Adrenal gland (tissue), 19 donors: ENCODE measurements around the gene SMAD9. TPM values are rescaled to one million over a fixed set of nuclear protein-coding genes. Genes with fewer than 3 reads are reported as not detected.
A peak's percentile ranks its signal among the peaks of the same experiment; 100 is the strongest.

Source experiments
- DNase-seq, 7 donors: peaks; one replicate each; pipeline ENCODE4 v3.0.0-alpha.2; 2019 to 2020
- H3K27ac ChIP-seq, 5 donors: fragments of 200-600 bp; sonication (generic) in 4 of 5; 1 replicate in 3 of 5; 2 replicates in 2 of 5; pipeline versions ENCODE4 v1.5.1 to v1.8.0; 2016 to 2020; ENCODE audit warnings: mild to moderate bottlenecking in 1 of 5
- H3K27me3 ChIP-seq: fragments of 200-600 bp; 2 replicates; pipeline ENCODE4 v1.8.0; 2021
- H3K36me3 ChIP-seq, 2 donors: fragments of 200-600 bp; replicated peaks in 1 of 2; 1 replicate in 1 of 2; 2 replicates in 1 of 2; pipeline versions ENCODE4 v1.5.1 to v1.8.0; 2018 to 2022
- H3K4me1 ChIP-seq, 2 donors: fragments of 200-600 bp; replicated peaks in 1 of 2; 1 replicate in 1 of 2; 2 replicates in 1 of 2; pipeline versions ENCODE4 v1.5.1 to v1.8.0; 2018 to 2021
- H3K4me3 ChIP-seq, 4 donors: fragments of 200-600 bp; sonication (generic) in 3 of 4; one replicate each; pipeline ENCODE4 v1.5.1; 2016 to 2018
- H3K9me3 ChIP-seq, 3 donors: fragments of 200-600 bp; sonication (generic) in 1 of 3; replicated peaks in 1 of 3; 1 replicate in 2 of 3; 2 replicates in 1 of 3; pipeline versions ENCODE4 v1.5.1 to v1.8.0; 2016 to 2021
- CTCF ChIP-seq, 6 experiments: fragments of 450-650 bp in 4 of 6; fragments of 200-600 bp in 2 of 6; sonication (generic) in 1 of 6; IDR thresholded peaks; 1 replicate in 5 of 6; 2 replicates in 1 of 6; pipeline versions ENCODE4 v1.5.1 to v1.8.0; 2016 to 2021; ENCODE audit warnings: antibody characterized with exemption in 6 of 6, mild to moderate bottlenecking in 2 of 6, moderate library complexity in 1 of 6
- POLR2A ChIP-seq, 2 donors: fragments of 450-650 bp; IDR thresholded peaks; one replicate each; pipeline ENCODE4 v1.6.1; 2017; ENCODE audit warnings: antibody characterized with exemption in 2 of 2, mild to moderate bottlenecking in 2 of 2, moderate library complexity in 1 of 2
- WGBS, 4 donors: extraction: QIAGEN DNeasy Blood & Tissue Kit in 2 of 4; methylation state at CpG; one replicate each; pipeline versions ENCODE4 v1.1.5 to v1.1.7; 2013 to 2017; 5-methylcytosine and 5-hydroxymethylcytosine counted together
- intact Hi-C, 2 donors: fragments of 100-400 bp; cut with DNase I; formaldehyde crosslinking; loops; one replicate each; pipeline versions ENCODE4 v1.14.1 to v1.15.0; 2022 to 2023
- long read RNA-seq, 10 donors: library from polyadenylated mRNA in 3 of 10; unstranded in 2 of 10; stranded (forward) in 1 of 10; transcript quantifications; one replicate each; pipeline ENCODE4 v2.0.0 and lab custom pipeline, GENCODE V29; 2021 to 2026
- polyA plus RNA-seq, 3 donors: library from polyadenylated mRNA; stranded (reverse); fragments of 200-250 nt in 2 of 3; fragments of 350-450 nt in 1 of 3; fragmentation: Illumina TruSeq in 1 of 3; extraction: RNeasy Lipid Tissue Mini Kit (QIAGEN cat#74804) in 1 of 3; gene quantifications; one replicate each; pipeline ENCODE4 v1.2.3, GENCODE V29; 2013 to 2014
- total RNA-seq, 9 donors: library from RNA; depleted of rRNA in 4 of 9; stranded (reverse); fragments of >200 nt in 4 of 9; fragments of 120-200 nt in 1 of 9; fragmentation: NEBNext Ultra II Directional in 1 of 9; extraction: Animal tissue kit (Norgen Biotek cat#: 25700) in 1 of 9; gene quantifications; one replicate each; pipeline versions ENCODE4 v1.1.0 to v1.2.4, GENCODE V29; 2013 to 2023
- donor health status: healthy with polysubstance abuse.
- donor health status: Bipolar disorder and iron deficiency.
- donor health status: DM: yes; HTN: yes; CAD: no.
- donor health status: DM: no; HTN: no; CAD: no.
- donor health status: DM: no; HTN: no; CAD: no.
- donor health status: DM: yes; HTN: yes; CAD: no.

The SMAD9 gene
- total RNA-seq, result 1 to 10 TPM; 2.5 to 4.5 (median 3.2) TPM
- polyA plus RNA-seq, result 1 to 10 TPM in 2 of 3 donors, under 1 TPM in 1; 0.88 to 2.3 (median 1.2) TPM
- long read RNA-seq, donor 1, result 0 reads
- long read RNA-seq, donor 2, full-length matches to known transcripts, result 1 of 22 reads
- long read RNA-seq, donor 2, partial matches to known transcripts, result 9 of 22 reads
- long read RNA-seq, donor 2, other reads (novel, unspliced or antisense), result 12 of 22 reads
- long read RNA-seq, donor 3, result 0 reads
- long read RNA-seq, donor 4, result 0 reads
- long read RNA-seq, donor 5, partial matches to known transcripts, result 0 of 1 reads
- long read RNA-seq, donor 5, other reads (novel, unspliced or antisense), result 1 of 1 reads
- long read RNA-seq, donor 6, full-length matches to known transcripts, result 1 of 4 reads
- long read RNA-seq, donor 6, partial matches to known transcripts, result 0 of 4 reads
- long read RNA-seq, donor 6, other reads (novel, unspliced or antisense), result 3 of 4 reads
- long read RNA-seq, donor 7, full-length matches to known transcripts, result 1 of 1 reads
- long read RNA-seq, donor 7, partial matches to known transcripts, result 0 of 1 reads
- long read RNA-seq, donor 7, other reads (novel, unspliced or antisense), result 0 of 1 reads
- long read RNA-seq, donor 8, result 0 reads
- long read RNA-seq, donor 9, result 0 reads
- long read RNA-seq, donor 10, result 0 reads

- intact Hi-C loops, result no loop called here
- H3K36me3 ChIP-seq, result no peaks in the 10 kb centered on the region
- WGBS, 4 donors, result 0 to 1% (median 0%) methylated on average over 3 to 103 of the region's 104 CpGs
- H3K4me1 ChIP-seq, result peaks cover 4 to 6% of the 10 kb centered on the region in 2 donors
- H3K27ac ChIP-seq, result peak within 1 kb of the TSS in 2 of 5 donors; percentile 47 to 74
- H3K27me3 ChIP-seq, result no peaks in the 10 kb centered on the region
- DNase-seq, result peak; percentile 53 to 78 (median 65)
- peak within 1 kb of the TSS in 2 of 4 donors; percentile 32 to 62 for H3K4me3 ChIP-seq
- TF ChIP-seq POLR2A (IDR thresholded peaks at IDR 0.05) (peak in 1 of 2 donors; percentile 11), CTCF (IDR thresholded peaks at IDR 0.05) (no peak)
- H3K9me3 ChIP-seq, result no peaks in the 10 kb centered on the region
Observed at GRCh38 chr13:36919833-36920615, at the start of gene SMAD9. SMAD9 (minus strand) TSS chr13:36920238; CDS start chr13:36879689, 40,549 bp downstream.

- DNase-seq, result no peak
- H3K27me3 ChIP-seq, result no peaks in the 10 kb centered on the region
- H3K9me3 ChIP-seq, result no peaks in the 10 kb centered on the region
- peaks cover 0 to 31% of the 10 kb centered on the region in 2 donors for H3K36me3 ChIP-seq
- 91 to 97% (median 95%) methylated on average over 4 of the region's 4 CpGs for WGBS, 4 donors
- intact Hi-C loops, result no loop called here
- no peak overlapping the region for H3K27ac ChIP-seq
- H3K4me1 ChIP-seq, result no peaks in the 10 kb centered on the region
- H3K4me3 ChIP-seq, result no peak overlapping the region
- TF ChIP-seq CTCF (IDR thresholded peaks at IDR 0.05) (no peak), POLR2A (IDR thresholded peaks at IDR 0.05) (no peak)
Observed at GRCh38 chr13:36966404-36966803, 46.4 kb upstream of the SMAD9 start.

GRCh38 chr13:36965767-36966166, 45.7 kb upstream of the SMAD9 start:
- TF ChIP-seq POLR2A (IDR thresholded peaks at IDR 0.05) (no peak), CTCF (IDR thresholded peaks at IDR 0.05) (no peak)
- DNase-seq, result no peak
- H3K27ac ChIP-seq, result no peak overlapping the region
- no peak overlapping the region for H3K4me3 ChIP-seq
- H3K4me1 ChIP-seq, result no peaks in the 10 kb centered on the region
- H3K9me3 ChIP-seq, result no peaks in the 10 kb centered on the region
- no peaks in the 10 kb centered on the region for H3K27me3 ChIP-seq
- H3K36me3 ChIP-seq, result peaks cover 0 to 25% of the 10 kb centered on the region in 2 donors
- WGBS, 4 donors, result 75 to 91% (median 85%) methylated on average over 2 of the region's 2 CpGs
- intact Hi-C loops, result no loop called here
